ENCODE results near the gene LARGE1.

DNA sequence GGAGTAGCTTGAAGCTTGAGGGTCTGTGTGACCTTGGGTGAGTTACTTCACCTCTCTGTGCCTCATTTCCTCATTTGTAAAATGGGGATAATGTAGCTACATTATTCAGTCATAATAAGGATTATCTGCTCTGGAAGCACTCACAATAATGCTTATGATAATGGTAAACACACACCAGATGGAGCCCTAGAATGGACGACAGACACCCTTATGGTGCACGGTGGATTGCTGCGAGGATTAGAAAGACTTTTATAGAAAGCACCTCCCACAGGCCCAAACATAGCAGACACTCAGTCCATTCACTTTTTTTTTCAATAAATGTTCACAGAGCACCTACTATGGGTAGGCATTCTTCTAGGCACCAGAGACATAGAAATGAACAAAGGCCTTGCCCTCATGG, 53.8 kb downstream of the LARGE1 start:
- TF ChIP-seq RAD21 (IDR thresholded peaks at IDR 0.05; ENCODE audit: low read depth): no peak
- TF ChIP-seq, protein P1, sequence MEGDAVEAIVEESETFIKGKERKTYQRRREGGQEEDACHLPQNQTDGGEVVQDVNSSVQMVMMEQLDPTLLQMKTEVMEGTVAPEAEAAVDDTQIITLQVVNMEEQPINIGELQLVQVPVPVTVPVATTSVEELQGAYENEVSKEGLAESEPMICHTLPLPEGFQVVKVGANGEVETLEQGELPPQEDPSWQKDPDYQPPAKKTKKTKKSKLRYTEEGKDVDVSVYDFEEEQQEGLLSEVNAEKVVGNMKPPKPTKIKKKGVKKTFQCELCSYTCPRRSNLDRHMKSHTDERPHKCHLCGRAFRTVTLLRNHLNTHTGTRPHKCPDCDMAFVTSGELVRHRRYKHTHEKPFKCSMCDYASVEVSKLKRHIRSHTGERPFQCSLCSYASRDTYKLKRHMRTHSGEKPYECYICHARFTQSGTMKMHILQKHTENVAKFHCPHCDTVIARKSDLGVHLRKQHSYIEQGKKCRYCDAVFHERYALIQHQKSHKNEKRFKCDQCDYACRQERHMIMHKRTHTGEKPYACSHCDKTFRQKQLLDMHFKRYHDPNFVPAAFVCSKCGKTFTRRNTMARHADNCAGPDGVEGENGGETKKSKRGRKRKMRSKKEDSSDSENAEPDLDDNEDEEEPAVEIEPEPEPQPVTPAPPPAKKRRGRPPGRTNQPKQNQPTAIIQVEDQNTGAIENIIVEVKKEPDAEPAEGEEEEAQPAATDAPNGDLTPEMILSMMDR (IDR thresholded peaks at IDR 0.05 in 2 of 3, conservative IDR thresholded peaks at IDR 0.05 in 1 of 3; ENCODE audit: borderline replicate concordance in 1 of 3, insufficient read depth in 1 of 3, low read depth in 2 of 3, low read length in 2 of 3): no peak
- no peak for TF ChIP-seq POLR2AphosphoS5 (IDR thresholded peaks at IDR 0.05; ENCODE audit: low read depth, low read length)
- TF ChIP-seq ELF1 (IDR thresholded peaks at IDR 0.05; ENCODE audit: borderline replicate concordance, low read depth): no peak
- no peak for TF ChIP-seq POLR2A (IDR thresholded peaks at IDR 0.05; ENCODE audit: borderline replicate concordance, extremely low read depth, insufficient read depth, insufficient read length)
